ENCODE results near the gene LGALS12. TPM values are rescaled to one million over a fixed set of nuclear protein-coding genes. Genes with fewer than 3 reads are reported as not detected.

The LGALS12 gene
- total RNA-seq, 6 experiments from 2014 or later = not detected

GRCh38 chr11:63516109-63516508 lies 10.2 kb downstream of the LGALS12 start:
- TF ChIP-seq CTCF (IDR thresholded peaks at IDR 0.05) = no peak
- Mint-ChIP-seq H3K4me3 (no peak overlapping the region), H3K9me3 (no peaks in the 10 kb centered on the region), H3K27ac (no peak overlapping the region), H3K4me1 (ENCODE audit: low read depth) (peaks cover 17% of the 10 kb centered on the region), H3K27me3 (ENCODE audit: insufficient read depth) (peaks cover 13% of the 10 kb centered on the region), H3K36me3 (ENCODE audit: low read depth) (no peaks in the 10 kb centered on the region)
- no peak for DNase-seq

GRCh38 chr11:63517156-63517555 lies 11.3 kb downstream of the LGALS12 start:
- H3K27me3 Mint-ChIP-seq (ENCODE audit: insufficient read depth) = peaks cover 7% of the 10 kb centered on the region
- no peak overlapping the region for H3K4me3 Mint-ChIP-seq
- H3K9me3 Mint-ChIP-seq = no peaks in the 10 kb centered on the region
- DNase-seq = no peak
- H3K4me1 Mint-ChIP-seq (ENCODE audit: low read depth) = peaks cover 17% of the 10 kb centered on the region
- TF ChIP-seq CTCF (IDR thresholded peaks at IDR 0.05) = no peak
- no peak overlapping the region for H3K27ac Mint-ChIP-seq
- H3K36me3 Mint-ChIP-seq (ENCODE audit: low read depth) = no peaks in the 10 kb centered on the region

DNA sequence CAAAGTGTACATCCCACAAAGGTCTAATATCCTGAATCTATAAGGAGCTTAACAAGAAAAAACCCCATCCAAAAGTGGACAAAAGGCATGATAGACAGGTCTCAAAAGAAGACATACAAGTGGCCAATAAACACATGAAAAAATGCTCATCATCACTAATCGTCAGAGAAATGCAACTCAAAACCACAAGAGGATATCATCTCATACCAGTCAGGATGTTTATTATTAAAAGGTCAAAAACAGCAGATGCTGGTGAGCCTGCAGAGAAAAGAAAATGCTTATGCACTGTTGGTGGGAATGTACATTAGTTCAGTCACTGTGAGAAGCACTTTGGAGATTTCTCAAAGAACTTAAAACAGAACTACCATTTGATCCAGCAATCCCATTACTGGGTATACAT lies 12.7 kb downstream of the LGALS12 start:
- H3K36me3 Mint-ChIP-seq (ENCODE audit: low read depth) = no peaks in the 10 kb centered on the region
- no peak overlapping the region for H3K4me3 Mint-ChIP-seq
- peaks cover 7% of the 10 kb centered on the region for H3K27me3 Mint-ChIP-seq (ENCODE audit: insufficient read depth)
- H3K9me3 Mint-ChIP-seq = peaks cover 4% of the 10 kb centered on the region
- peaks cover 17% of the 10 kb centered on the region for H3K4me1 Mint-ChIP-seq (ENCODE audit: low read depth)
- no peak for TF ChIP-seq CTCF (IDR thresholded peaks at IDR 0.05)
- H3K27ac Mint-ChIP-seq = no peak overlapping the region
- peak; percentile 34 for DNase-seq

DNA sequence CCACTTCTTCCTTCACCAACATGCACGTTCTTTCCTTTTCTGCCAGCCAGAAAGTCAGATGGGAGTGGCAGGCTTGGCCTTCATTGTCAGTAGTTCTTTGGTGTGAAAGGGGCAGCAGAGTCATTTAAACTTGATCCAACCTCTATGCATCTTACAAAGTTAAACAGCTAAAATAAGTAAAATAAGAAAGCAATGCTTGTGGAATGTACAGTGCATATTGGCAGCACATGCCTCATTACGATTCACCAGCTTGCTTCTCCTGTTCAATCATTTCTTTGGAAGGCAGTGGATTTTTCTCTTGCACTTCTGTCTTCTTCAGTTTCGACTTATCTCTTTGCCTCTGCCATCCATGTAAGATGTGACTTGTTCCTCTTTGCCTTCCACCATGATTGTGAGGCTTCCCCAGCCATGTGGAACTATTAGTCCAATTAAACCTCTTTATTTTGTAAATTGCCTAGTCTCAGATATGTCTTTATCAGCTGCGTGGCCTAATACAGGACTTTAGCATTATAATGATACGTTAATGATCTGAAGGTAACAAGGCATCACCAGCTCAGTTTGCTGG lies 14.8 kb downstream of the LGALS12 start:
- Mint-ChIP-seq H3K4me1 (ENCODE audit: low read depth) (peaks cover 17% of the 10 kb centered on the region), H3K9me3 (peaks cover 7% of the 10 kb centered on the region), H3K27me3 (ENCODE audit: insufficient read depth) (peaks cover 4% of the 10 kb centered on the region), H3K4me3 (no peak overlapping the region), H3K27ac (no peak overlapping the region), H3K36me3 (ENCODE audit: low read depth) (no peaks in the 10 kb centered on the region)
- TF ChIP-seq CTCF (IDR thresholded peaks at IDR 0.05) = no peak
- no peak for DNase-seq

GRCh38 chr11:63521896-63522295 lies 16.0 kb downstream of the LGALS12 start:
- TF ChIP-seq CTCF (IDR thresholded peaks at IDR 0.05) = no peak
- Mint-ChIP-seq H3K4me3 (no peak overlapping the region), H3K27me3 (ENCODE audit: insufficient read depth) (peaks cover 4% of the 10 kb centered on the region), H3K4me1 (ENCODE audit: low read depth) (peaks cover 17% of the 10 kb centered on the region), H3K27ac (no peak overlapping the region), H3K36me3 (ENCODE audit: low read depth) (no peaks in the 10 kb centered on the region), H3K9me3 (peaks cover 7% of the 10 kb centered on the region)
- DNase-seq = no peak

- no peak for TF ChIP-seq CTCF (IDR thresholded peaks at IDR 0.05)
- no peak for DNase-seq
- Mint-ChIP-seq H3K36me3 (ENCODE audit: low read depth) (no peaks in the 10 kb centered on the region), H3K4me1 (ENCODE audit: low read depth) (peaks cover 14% of the 10 kb centered on the region), H3K9me3 (peaks cover 7% of the 10 kb centered on the region), H3K27me3 (ENCODE audit: insufficient read depth) (peaks cover 7% of the 10 kb centered on the region), H3K4me3 (no peak overlapping the region), H3K27ac (no peak overlapping the region)
Measured at GRCh38 chr11:63523151-63523550, 17.3 kb downstream of the LGALS12 start.

All from HFFc6 (cell line).